ENCODE measurements around the gene TNS3. TPM values are rescaled to one million over a fixed set of nuclear protein-coding genes. Genes with fewer than 3 reads are reported as not detected.
A peak's percentile ranks its signal among the peaks of the same experiment; 100 is the strongest.

Gene TNS3
- total RNA-seq, 1 donor from 2014 or later, result 92.9 TPM

DNA sequence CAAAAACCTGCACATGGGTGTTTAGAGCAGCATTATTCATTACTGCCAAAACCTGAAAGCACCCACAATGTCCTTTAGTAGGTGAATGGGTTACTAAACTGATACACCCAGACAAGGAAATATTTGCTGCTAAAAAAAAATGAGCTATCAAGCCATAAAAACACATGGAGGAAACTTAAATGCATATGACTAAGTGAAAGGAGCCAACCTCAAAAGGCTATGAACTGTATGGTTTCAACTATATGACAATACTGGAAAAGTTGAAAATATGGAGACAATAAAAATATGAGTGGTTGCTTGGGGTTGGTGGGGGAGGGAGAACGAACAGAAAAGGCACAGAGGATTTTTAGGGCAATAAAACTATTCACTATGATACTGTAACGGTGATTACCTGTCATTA lies 291.0 kb downstream of the TNS3 start:
- Mint-ChIP-seq H3K9me3 (ENCODE audit: unreplicated experiment) (no peaks in the 10 kb centered on the region), H3K27me3 (ENCODE audit: low read depth, unreplicated experiment) (no peaks in the 10 kb centered on the region), H3K36me3 (ENCODE audit: low read depth, unreplicated experiment) (peaks cover 43% of the 10 kb centered on the region), H3K27ac (ENCODE audit: unreplicated experiment) (peak overlapping the region; percentile 80), H3K4me3 (ENCODE audit: unreplicated experiment) (no peak overlapping the region), H3K4me1 (ENCODE audit: low read depth, unreplicated experiment) (peaks cover 57% of the 10 kb centered on the region)
- DNase-seq (ENCODE audit: low read depth), result no peak
- Histone ChIP-seq H3K4me1 (ENCODE audit: insufficient read depth, low read length) (peaks cover 31% of the 10 kb centered on the region), H2AFZ (ENCODE audit: low read depth, low read length) (no peak overlapping the region), H3K4me2 (ENCODE audit: low read length) (peak overlapping the region; percentile 67), H3K27ac (ENCODE audit: low read depth, low read length) (peak overlapping the region; percentile 89), H3K27me3 (ENCODE audit: insufficient read depth, low read length) (no peaks in the 10 kb centered on the region), H3K79me2 (ENCODE audit: insufficient read depth, low read length) (no peaks in the 10 kb centered on the region), H3K36me3 (ENCODE audit: insufficient read depth, low read length) (peaks cover 33% of the 10 kb centered on the region), H4K20me1 (ENCODE audit: insufficient read depth, low read length) (no peaks in the 10 kb centered on the region), H3K9ac (ENCODE audit: low read length) (peak overlapping the region; percentile 7), H3K9me3 (ENCODE audit: insufficient read depth, low read depth, low read length) (no peaks in the 10 kb centered on the region), H3K4me3 (ENCODE audit: insufficient read depth, low read depth, low read length) (no peak overlapping the region)
- FAIRE-seq, result no peak
- TF ChIP-seq, protein P1, sequence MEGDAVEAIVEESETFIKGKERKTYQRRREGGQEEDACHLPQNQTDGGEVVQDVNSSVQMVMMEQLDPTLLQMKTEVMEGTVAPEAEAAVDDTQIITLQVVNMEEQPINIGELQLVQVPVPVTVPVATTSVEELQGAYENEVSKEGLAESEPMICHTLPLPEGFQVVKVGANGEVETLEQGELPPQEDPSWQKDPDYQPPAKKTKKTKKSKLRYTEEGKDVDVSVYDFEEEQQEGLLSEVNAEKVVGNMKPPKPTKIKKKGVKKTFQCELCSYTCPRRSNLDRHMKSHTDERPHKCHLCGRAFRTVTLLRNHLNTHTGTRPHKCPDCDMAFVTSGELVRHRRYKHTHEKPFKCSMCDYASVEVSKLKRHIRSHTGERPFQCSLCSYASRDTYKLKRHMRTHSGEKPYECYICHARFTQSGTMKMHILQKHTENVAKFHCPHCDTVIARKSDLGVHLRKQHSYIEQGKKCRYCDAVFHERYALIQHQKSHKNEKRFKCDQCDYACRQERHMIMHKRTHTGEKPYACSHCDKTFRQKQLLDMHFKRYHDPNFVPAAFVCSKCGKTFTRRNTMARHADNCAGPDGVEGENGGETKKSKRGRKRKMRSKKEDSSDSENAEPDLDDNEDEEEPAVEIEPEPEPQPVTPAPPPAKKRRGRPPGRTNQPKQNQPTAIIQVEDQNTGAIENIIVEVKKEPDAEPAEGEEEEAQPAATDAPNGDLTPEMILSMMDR (IDR thresholded peaks at IDR 0.05; ENCODE audit: insufficient read depth, low read depth, low read length), result no peak
- TF ChIP-seq EZH2 (IDR thresholded peaks at IDR 0.05; ENCODE audit: insufficient read depth, low read length), result no peak

DNA sequence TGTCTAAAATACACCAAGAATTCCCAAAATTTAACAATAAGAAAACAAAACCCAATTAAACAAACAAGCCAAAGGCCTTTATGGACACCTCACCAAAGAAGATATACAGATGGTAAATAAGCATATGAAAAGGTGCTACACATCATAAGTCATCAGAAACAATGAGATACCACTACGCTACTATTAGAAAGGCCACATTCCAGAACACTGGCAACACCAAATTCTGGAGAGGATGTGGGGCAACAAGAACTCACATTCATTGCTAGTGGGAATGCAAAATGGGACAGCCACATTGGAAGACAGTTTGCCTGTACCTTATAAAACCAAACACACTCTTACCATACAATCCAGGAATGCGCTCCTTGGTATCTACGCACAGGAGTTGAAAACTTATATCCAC lies 291.4 kb downstream of the TNS3 start:
- H3K4me1 ChIP-seq (ENCODE audit: insufficient read depth, low read length), result peaks cover 31% of the 10 kb centered on the region
- no peak overlapping the region for H3K9ac ChIP-seq (ENCODE audit: low read length)
- Mint-ChIP-seq H3K27ac (ENCODE audit: unreplicated experiment) (peak overlapping the region; percentile 80), H3K27me3 (ENCODE audit: low read depth, unreplicated experiment) (no peaks in the 10 kb centered on the region), H3K36me3 (ENCODE audit: low read depth, unreplicated experiment) (peaks cover 45% of the 10 kb centered on the region), H3K9me3 (ENCODE audit: unreplicated experiment) (peaks cover 2% of the 10 kb centered on the region), H3K4me1 (ENCODE audit: low read depth, unreplicated experiment) (peaks cover 57% of the 10 kb centered on the region), H3K4me3 (ENCODE audit: unreplicated experiment) (peak overlapping the region; percentile 24)
- no peak overlapping the region for H2AFZ ChIP-seq (ENCODE audit: low read depth, low read length)
- FAIRE-seq, result peak; percentile 41
- H3K79me2 ChIP-seq (ENCODE audit: insufficient read depth, low read length), result no peaks in the 10 kb centered on the region
- H3K27me3 ChIP-seq (ENCODE audit: insufficient read depth, low read length), result no peaks in the 10 kb centered on the region
- DNase-seq (ENCODE audit: low read depth), result no peak
- no peaks in the 10 kb centered on the region for H3K9me3 ChIP-seq (ENCODE audit: insufficient read depth, low read depth, low read length)
- peaks cover 32% of the 10 kb centered on the region for H3K36me3 ChIP-seq (ENCODE audit: insufficient read depth, low read length)
- peak overlapping the region; percentile 67 for H3K4me2 ChIP-seq (ENCODE audit: low read length)
- no peak overlapping the region for H3K4me3 ChIP-seq (ENCODE audit: insufficient read depth, low read depth, low read length)
- no peaks in the 10 kb centered on the region for H4K20me1 ChIP-seq (ENCODE audit: insufficient read depth, low read length)
- TF ChIP-seq, protein P1 (IDR thresholded peaks at IDR 0.05; ENCODE audit: insufficient read depth, low read depth, low read length), result no peak
- no peak for TF ChIP-seq EZH2 (IDR thresholded peaks at IDR 0.05; ENCODE audit: insufficient read depth, low read length)
- H3K27ac ChIP-seq (ENCODE audit: low read depth, low read length), result peak overlapping the region; percentile 89

DNA sequence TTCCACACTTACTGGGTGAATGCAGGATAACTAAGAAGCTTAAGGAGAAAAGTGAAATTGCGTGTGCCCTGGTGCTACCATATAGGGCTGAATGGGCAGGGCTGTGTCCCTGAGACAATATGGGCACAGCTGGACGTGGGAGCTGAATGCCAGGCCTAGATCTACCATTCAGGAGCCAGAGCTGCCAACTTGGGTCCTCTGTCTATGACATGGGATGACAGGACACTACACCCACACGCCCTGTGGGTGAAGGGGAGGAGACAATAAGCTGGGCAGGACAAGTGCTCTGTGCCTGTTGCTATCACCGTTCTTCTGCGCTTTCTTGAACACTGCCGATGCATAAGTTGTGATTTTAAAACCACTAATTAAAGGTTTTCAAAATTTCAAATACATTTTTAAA lies 293.9 kb downstream of the TNS3 start:
- Mint-ChIP-seq H3K36me3 (ENCODE audit: low read depth, unreplicated experiment) (peaks cover 45% of the 10 kb centered on the region), H3K27me3 (ENCODE audit: low read depth, unreplicated experiment) (no peaks in the 10 kb centered on the region), H3K4me3 (ENCODE audit: unreplicated experiment) (no peak overlapping the region), H3K27ac (ENCODE audit: unreplicated experiment) (no peak overlapping the region), H3K9me3 (ENCODE audit: unreplicated experiment) (peaks cover 9% of the 10 kb centered on the region), H3K4me1 (ENCODE audit: low read depth, unreplicated experiment) (peaks cover 42% of the 10 kb centered on the region)
- Histone ChIP-seq H3K27ac (ENCODE audit: low read depth, low read length) (no peak overlapping the region), H4K20me1 (ENCODE audit: insufficient read depth, low read length) (no peaks in the 10 kb centered on the region), H3K36me3 (ENCODE audit: insufficient read depth, low read length) (peaks cover 38% of the 10 kb centered on the region), H3K9ac (ENCODE audit: low read length) (no peak overlapping the region), H3K4me2 (ENCODE audit: low read length) (no peak overlapping the region), H3K4me1 (ENCODE audit: insufficient read depth, low read length) (peaks cover 26% of the 10 kb centered on the region), H3K27me3 (ENCODE audit: insufficient read depth, low read length) (no peaks in the 10 kb centered on the region), H2AFZ (ENCODE audit: low read depth, low read length) (no peak overlapping the region), H3K9me3 (ENCODE audit: insufficient read depth, low read depth, low read length) (no peaks in the 10 kb centered on the region), H3K79me2 (ENCODE audit: insufficient read depth, low read length) (no peaks in the 10 kb centered on the region), H3K4me3 (ENCODE audit: insufficient read depth, low read depth, low read length) (no peak overlapping the region)
- DNase-seq (ENCODE audit: low read depth) (no peak), FAIRE-seq (no peak)
- no peak for TF ChIP-seq EZH2 (IDR thresholded peaks at IDR 0.05; ENCODE audit: insufficient read depth, low read length)
- TF ChIP-seq, protein P1 (IDR thresholded peaks at IDR 0.05; ENCODE audit: insufficient read depth, low read depth, low read length), result no peak
